CD14-positive monocyte (primary cell): Measurements from ENCODE around the gene ASCC3. TPM values are rescaled to one million over a fixed set of nuclear protein-coding genes. Genes with fewer than 3 reads are reported as not detected.

Experiments
- DNase-seq, 3 donors: peaks; one replicate each; pipeline ENCODE4 v3.0.0-alpha.2; 2011 to 2022
- H2AFZ ChIP-seq: 2 replicates; pipeline ENCODE4 v1.6.0; 2012; ENCODE audit warnings: mild to moderate bottlenecking, low read depth, low read length, inconsistent platforms; ENCODE audit not compliant: insufficient read depth, poor library complexity, severe bottlenecking
- H3K27ac ChIP-seq, 2 donors: 1 replicate in 1 of 2; 2 replicates in 1 of 2; pipeline ENCODE4 v1.5.1; 2012 to 2013; ENCODE audit warnings: low read length in 2 of 2, control low read depth in 1 of 2, inconsistent platforms in 1 of 2, low read depth in 1 of 2, mild to moderate bottlenecking in 1 of 2
- H3K27me3 ChIP-seq, 2 donors: one replicate each; pipeline versions ENCODE4 v1.6.0 to v1.6.1; 2011 to 2013; ENCODE audit warnings: low read length in 2 of 2; ENCODE audit not compliant: control insufficient read depth in 2 of 2, insufficient read depth in 2 of 2
- H3K36me3 ChIP-seq, 2 donors: replicated peaks in 1 of 2; 1 replicate in 1 of 2; 2 replicates in 1 of 2; pipeline versions ENCODE4 v1.5.1 to v1.6.1; 2012 to 2013; ENCODE audit warnings: low read length in 2 of 2, control low read depth in 1 of 2, inconsistent platforms in 1 of 2, mild to moderate bottlenecking in 1 of 2; ENCODE audit not compliant: insufficient read depth in 2 of 2, control insufficient read depth in 1 of 2
- H3K4me1 ChIP-seq, 2 donors: 1 replicate in 1 of 2; 2 replicates in 1 of 2; pipeline versions ENCODE4 v1.5.1 to v1.6.1; 2012 to 2013; ENCODE audit warnings: low read length in 2 of 2, control low read depth in 1 of 2, inconsistent platforms in 1 of 2, mild to moderate bottlenecking in 1 of 2, moderate library complexity in 1 of 2; ENCODE audit not compliant: insufficient read depth in 2 of 2, control insufficient read depth in 1 of 2
- H3K4me2 ChIP-seq: replicated peaks from 2 replicates; pipeline ENCODE3; 2012; ENCODE audit warnings: low read length, moderate library complexity, mild to moderate bottlenecking; ENCODE audit not compliant: poor library complexity, severe bottlenecking; ENCODE audit errors: extremely low read depth
- H3K4me3 ChIP-seq, 3 experiments: fragments of 200-600 bp in 1 of 3; sonication (generic) in 1 of 3; replicated peaks in 1 of 3; 1 replicate in 2 of 3; 2 replicates in 1 of 3; pipeline ENCODE4 v1.5.1; 2011 to 2013; ENCODE audit warnings: low read length in 3 of 3, mild to moderate bottlenecking in 3 of 3, control low read depth in 2 of 3, low read depth in 2 of 3, inconsistent platforms in 1 of 3, moderate library complexity in 1 of 3
- H3K79me2 ChIP-seq: 2 replicates; pipeline ENCODE4 v1.6.0; 2012; ENCODE audit warnings: mild to moderate bottlenecking, control low read depth, inconsistent platforms, low read length, moderate library complexity; ENCODE audit not compliant: insufficient read depth
- H3K9ac ChIP-seq: 2 replicates; pipeline ENCODE4 v1.6.0; 2017; ENCODE audit warnings: low read length, mild to moderate bottlenecking; ENCODE audit not compliant: insufficient read depth, poor library complexity, severe bottlenecking
- H3K9me3 ChIP-seq, 2 donors: replicated peaks in 1 of 2; 1 replicate in 1 of 2; 2 replicates in 1 of 2; pipeline versions ENCODE4 v1.5.1 to v1.6.1; 2012 to 2013; ENCODE audit warnings: low read length in 2 of 2, control low read depth in 1 of 2; ENCODE audit not compliant: control insufficient read depth in 1 of 2, insufficient read depth in 1 of 2
- H4K20me1 ChIP-seq: 2 replicates; pipeline ENCODE4 v1.6.0; 2012; ENCODE audit warnings: mild to moderate bottlenecking, low read length, control low read depth, moderate library complexity; ENCODE audit not compliant: insufficient read depth
- H3K27ac Mint-ChIP-seq, 7 donors: one replicate each; pipeline ENCODE4 v1.8.0; 2020; ENCODE audit warnings: mild to moderate bottlenecking in 7 of 7, mixed read lengths in 7 of 7, moderate library complexity in 6 of 7, inconsistent platforms in 2 of 7
- H3K27me3 Mint-ChIP-seq, 3 donors: one replicate each; pipeline ENCODE4 v1.8.0; 2021 to 2022; ENCODE audit warnings: low read depth in 3 of 3, mild to moderate bottlenecking in 3 of 3, mixed read lengths in 3 of 3, moderate library complexity in 3 of 3, inconsistent platforms in 1 of 3
- H3K36me3 Mint-ChIP-seq, 2 donors: one replicate each; pipeline ENCODE4 v1.8.0; 2020; ENCODE audit warnings: mixed read lengths in 2 of 2, inconsistent platforms in 1 of 2, mild to moderate bottlenecking in 1 of 2
- H3K4me1 Mint-ChIP-seq: one replicate; pipeline ENCODE4 v1.8.0; 2020; ENCODE audit warnings: mild to moderate bottlenecking, mixed read lengths
- H3K4me3 Mint-ChIP-seq, 2 donors: one replicate each; pipeline ENCODE4 v1.8.0; 2020; ENCODE audit warnings: mild to moderate bottlenecking in 2 of 2, mixed read lengths in 2 of 2, moderate library complexity in 1 of 2
- H3K9me3 Mint-ChIP-seq, 7 donors: one replicate each; pipeline ENCODE4 v1.8.0; 2020 to 2022; ENCODE audit warnings: mixed read lengths in 7 of 7, mild to moderate bottlenecking in 6 of 7, moderate library complexity in 6 of 7, inconsistent platforms in 2 of 7
- WGBS: methylation state at CpG from one replicate; pipeline ENCODE4 v1.1.5; 2013; ENCODE audit warnings: missing lambda C conversion rate; ENCODE audit not compliant: insufficient coverage; 5-methylcytosine and 5-hydroxymethylcytosine counted together
- intact Hi-C, 2 donors: fragments of 100-400 bp; cut with micrococcal nuclease; formaldehyde crosslinking; loops; one replicate each; pipeline versions ENCODE4 v1.15.0 to v1.15.1; 2023
- polyA plus RNA-seq, 3 donors: library from polyadenylated mRNA; depleted of rRNA in 1 of 3; unstranded in 2 of 3; stranded (reverse) in 1 of 3; fragments of 300-500 nt in 2 of 3; fragments of >200 nt in 1 of 3; fragmentation: Illumina TruSeq in 2 of 3; gene quantifications; 1 replicate in 2 of 3; 2 replicates in 1 of 3; pipeline ENCODE4 v1.2.3, GENCODE V29; 2012 to 2021
- TF ChIP-seq, protein P1 (sequence below): fragments of 200-600 bp; IDR thresholded peaks from one replicate; pipeline ENCODE4 v1.8.0; 2022; ENCODE audit warnings: antibody characterized with exemption, mild to moderate bottlenecking

ASCC3 gene
- polyA plus RNA-seq, 3 donors, result 6.4 to 12.9 (median 10.6) TPM

DNA sequence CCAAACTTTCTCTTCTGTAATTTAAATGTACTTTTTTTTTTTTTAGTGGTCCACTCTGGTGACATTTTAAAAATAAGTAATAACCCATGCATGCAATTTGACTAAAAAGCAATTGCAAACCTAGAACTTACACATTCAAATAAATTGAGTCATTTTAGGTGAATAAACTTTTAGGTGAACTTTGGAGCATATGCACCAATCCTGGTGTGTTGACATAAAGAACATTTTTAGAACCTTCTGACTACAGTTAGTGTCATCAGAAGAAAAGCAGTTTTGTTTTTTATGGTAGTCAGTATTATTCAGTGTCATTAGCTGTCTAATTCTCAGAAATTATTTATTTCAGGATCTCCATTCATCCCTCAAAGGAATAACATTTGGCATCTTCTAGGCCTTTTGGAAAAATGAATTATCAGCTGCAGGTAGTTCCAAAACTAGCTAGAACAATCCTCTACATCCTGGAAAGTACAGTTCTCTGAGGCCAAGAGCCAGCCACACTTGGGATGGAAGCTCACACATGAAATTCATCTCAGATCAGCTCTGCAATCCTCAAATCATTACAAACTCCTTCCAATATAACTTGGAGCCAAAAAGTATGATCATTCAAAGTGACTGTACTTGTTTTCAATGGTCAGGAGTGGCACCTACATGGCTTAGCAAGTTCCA is 378.0 kb downstream of the ASCC3 start:
- Mint-ChIP-seq H3K36me3 (peaks cover 0 to 6% of the 10 kb centered on the region in 2 donors), H3K27ac (no peak overlapping the region), H3K4me3 (no peak overlapping the region), H3K27me3 (peaks cover 0 to 5% (median 0%) of the 10 kb centered on the region in 3 donors), H3K9me3 (peaks cover 0 to 5% (median 4%) of the 10 kb centered on the region in 7 donors), H3K4me1 (no peaks in the 10 kb centered on the region)
- DNase-seq, result no peak
- Histone ChIP-seq H3K36me3 (peaks cover 0 to 9% of the 10 kb centered on the region in 2 donors), H3K9ac (no peak overlapping the region), H3K4me2 (no peak overlapping the region), H3K4me3 (no peak overlapping the region), H2AFZ (no peak overlapping the region), H3K27me3 (peaks cover 0 to 2% of the 10 kb centered on the region in 2 donors), H3K27ac (no peak overlapping the region), H4K20me1 (no peaks in the 10 kb centered on the region), H3K4me1 (no peaks in the 10 kb centered on the region), H3K79me2 (no peaks in the 10 kb centered on the region), H3K9me3 (no peaks in the 10 kb centered on the region)
- intact Hi-C loops, result no loop called here
- TF ChIP-seq, protein P1, sequence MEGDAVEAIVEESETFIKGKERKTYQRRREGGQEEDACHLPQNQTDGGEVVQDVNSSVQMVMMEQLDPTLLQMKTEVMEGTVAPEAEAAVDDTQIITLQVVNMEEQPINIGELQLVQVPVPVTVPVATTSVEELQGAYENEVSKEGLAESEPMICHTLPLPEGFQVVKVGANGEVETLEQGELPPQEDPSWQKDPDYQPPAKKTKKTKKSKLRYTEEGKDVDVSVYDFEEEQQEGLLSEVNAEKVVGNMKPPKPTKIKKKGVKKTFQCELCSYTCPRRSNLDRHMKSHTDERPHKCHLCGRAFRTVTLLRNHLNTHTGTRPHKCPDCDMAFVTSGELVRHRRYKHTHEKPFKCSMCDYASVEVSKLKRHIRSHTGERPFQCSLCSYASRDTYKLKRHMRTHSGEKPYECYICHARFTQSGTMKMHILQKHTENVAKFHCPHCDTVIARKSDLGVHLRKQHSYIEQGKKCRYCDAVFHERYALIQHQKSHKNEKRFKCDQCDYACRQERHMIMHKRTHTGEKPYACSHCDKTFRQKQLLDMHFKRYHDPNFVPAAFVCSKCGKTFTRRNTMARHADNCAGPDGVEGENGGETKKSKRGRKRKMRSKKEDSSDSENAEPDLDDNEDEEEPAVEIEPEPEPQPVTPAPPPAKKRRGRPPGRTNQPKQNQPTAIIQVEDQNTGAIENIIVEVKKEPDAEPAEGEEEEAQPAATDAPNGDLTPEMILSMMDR, result no peak

DNA sequence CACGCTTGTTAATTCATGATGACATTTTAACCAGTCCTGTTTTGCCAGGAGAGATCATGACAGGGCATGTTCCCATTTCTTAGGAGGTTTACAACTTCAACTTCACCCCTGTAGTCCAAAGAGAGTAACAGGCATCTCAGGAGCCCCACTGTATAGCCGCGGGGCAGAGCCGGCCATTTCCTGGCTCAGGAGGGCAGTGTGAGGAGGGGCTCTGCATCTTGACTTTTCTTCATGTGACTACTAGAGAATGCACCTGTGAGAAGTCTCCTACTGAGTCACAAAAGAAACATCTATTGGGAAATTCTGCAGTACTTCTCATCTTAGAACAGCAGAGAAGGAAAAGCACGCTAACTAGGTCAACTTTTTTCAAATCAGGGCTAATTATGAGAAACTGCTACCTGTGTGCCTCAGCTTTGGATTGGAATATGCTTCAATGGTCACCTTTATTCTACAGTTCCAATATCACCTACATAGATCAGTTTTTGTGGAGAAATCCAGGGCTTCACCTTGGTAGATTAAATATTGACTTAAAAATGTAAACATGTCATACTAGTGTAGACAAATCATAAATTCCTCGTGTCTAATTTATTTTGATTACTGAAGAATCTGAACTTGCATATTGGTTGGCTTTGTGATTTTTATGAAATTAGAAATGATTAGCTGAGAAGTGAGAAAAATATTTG is 387.8 kb downstream of the ASCC3 start:
- intact Hi-C loops, result no loop called here
- no peak overlapping the region for H3K27ac ChIP-seq
- H3K36me3 ChIP-seq, result no peaks in the 10 kb centered on the region
- Mint-ChIP-seq H3K36me3 (no peaks in the 10 kb centered on the region), H3K27ac (no peak overlapping the region), H3K4me1 (no peaks in the 10 kb centered on the region), H3K9me3 (peaks cover 0 to 22% (median 10%) of the 10 kb centered on the region in 7 donors), H3K4me3 (no peak overlapping the region), H3K27me3 (peaks cover 4 to 16% (median 8%) of the 10 kb centered on the region in 3 donors)
- no peaks in the 10 kb centered on the region for H3K4me1 ChIP-seq
- H3K9me3 ChIP-seq, result no peaks in the 10 kb centered on the region
- H3K79me2 ChIP-seq, result no peaks in the 10 kb centered on the region
- whole genome bisulfite sequencing, result 76% methylated on average over 3 of the region's 6 CpGs
- TF ChIP-seq, protein P1, result no peak
- no peak overlapping the region for H3K4me2 ChIP-seq
- H3K4me3 ChIP-seq, result no peak overlapping the region
- H2AFZ ChIP-seq, result no peak overlapping the region
- DNase-seq, result no peak
- H4K20me1 ChIP-seq, result no peaks in the 10 kb centered on the region
- no peak overlapping the region for H3K9ac ChIP-seq
- H3K27me3 ChIP-seq, result peaks cover 6 to 8% of the 10 kb centered on the region in 2 donors
